Measurements from ENCODE around the gene ADCY5.

Gene ADCY5

GRCh38 chr3:123344175-123344906, 104.5 kb downstream of the ADCY5 start (continued):
- TF ChIP-seq ZNF658 (tag by site-specific recombination; IDR thresholded peaks at IDR 0.05) = no peak
- no peak for TF ChIP-seq ZNF341 (tag by site-specific recombination; IDR thresholded peaks at IDR 0.05; ENCODE audit: low read depth)
- no peak for TF ChIP-seq ZBTB10 (tag by site-specific recombination; IDR thresholded peaks at IDR 0.05)
- TF ChIP-seq GLIS2 (tag by site-specific recombination; IDR thresholded peaks at IDR 0.05) = no peak
- TF ChIP-seq ZNF677 (tag by site-specific recombination; IDR thresholded peaks at IDR 0.05) = no peak
- TF ChIP-seq PBX3 (CRISPR knock-in tag; IDR thresholded peaks at IDR 0.05) = no peak
- TF ChIP-seq GLI4 (tag by site-specific recombination; IDR thresholded peaks at IDR 0.05) = no peak
- TF ChIP-seq ZNF473 (tag by site-specific recombination; IDR thresholded peaks at IDR 0.05) = no peak
- TF ChIP-seq ZNF274 (IDR thresholded peaks at IDR 0.05; ENCODE audit: low read length) = no peak
- TF ChIP-seq ZNF274 (tag by site-specific recombination; IDR thresholded peaks at IDR 0.05; ENCODE audit: borderline replicate concordance) = no peak
- no peak; the same call in 1 of the 2 replicates for TF ChIP-seq ZNF391 (tag by site-specific recombination; IDR thresholded peaks at IDR 0.05; ENCODE audit: borderline replicate concordance, low read depth)
- TF ChIP-seq HOXA7 (CRISPR knock-in tag; IDR thresholded peaks at IDR 0.05; ENCODE audit: borderline replicate concordance) = no peak
- no peak for TF ChIP-seq ZBTB49 (tag by site-specific recombination; IDR thresholded peaks at IDR 0.05; ENCODE audit: low read depth)
- no peak for TF ChIP-seq ZNF621 (tag by site-specific recombination; IDR thresholded peaks at IDR 0.05)
- TF ChIP-seq ZNF157 (tag by site-specific recombination; IDR thresholded peaks at IDR 0.05) = no peak
- TF ChIP-seq ZNF701 (tag by site-specific recombination; IDR thresholded peaks at IDR 0.05) = no peak
- TF ChIP-seq ZNF530 (tag by site-specific recombination; IDR thresholded peaks at IDR 0.05; ENCODE audit: low read depth) = no peak
- no peak for TF ChIP-seq ZNF513 (tag by site-specific recombination; IDR thresholded peaks at IDR 0.05)
- peak; percentile 58; the same call in 1 of the 2 replicates for TF ChIP-seq ZNF600 (tag by site-specific recombination; IDR thresholded peaks at IDR 0.05)
- no peak for TF ChIP-seq SP2 (tag by site-specific recombination; IDR thresholded peaks at IDR 0.05)
- TF ChIP-seq ZNF555 (tag by site-specific recombination; conservative IDR thresholded peaks at IDR 0.05) = no peak
- TF ChIP-seq ZNF529 (tag by site-specific recombination; IDR thresholded peaks at IDR 0.05; ENCODE audit: insufficient replicate concordance) = no peak
- no peak for TF ChIP-seq ZNF560 (tag by site-specific recombination; IDR thresholded peaks at IDR 0.05; ENCODE audit: borderline replicate concordance)
- TF ChIP-seq ZNF645 (tag by site-specific recombination; IDR thresholded peaks at IDR 0.05) = no peak
- no peak for TF ChIP-seq ZNF785 (tag by site-specific recombination; IDR thresholded peaks at IDR 0.05)
- peak; percentile 86; the same call in 1 of the 2 replicates for TF ChIP-seq GLI2 (tag by site-specific recombination; IDR thresholded peaks at IDR 0.05; ENCODE audit: borderline replicate concordance, low read depth)
- no peak for TF ChIP-seq ZNF292 (tag by site-specific recombination; IDR thresholded peaks at IDR 0.05; ENCODE audit: borderline replicate concordance, low read depth)
- no peak for TF ChIP-seq ZNF121 (tag by site-specific recombination; IDR thresholded peaks at IDR 0.05)
- no peak for TF ChIP-seq ZNF776 (tag by site-specific recombination; IDR thresholded peaks at IDR 0.05; ENCODE audit: borderline replicate concordance)
- no peak for TF ChIP-seq ZNF416 (tag by site-specific recombination; IDR thresholded peaks at IDR 0.05)
- no peak for TF ChIP-seq ZBTB1 (tag by site-specific recombination; IDR thresholded peaks at IDR 0.05)
- peak; percentile 75 for TF ChIP-seq ZIC2 (tag by site-specific recombination; IDR thresholded peaks at IDR 0.05)
- TF ChIP-seq MYNN (tag by site-specific recombination; IDR thresholded peaks at IDR 0.05; ENCODE audit: borderline replicate concordance) = no peak
